OCI-LY7 (cell line): ENCODE results near the gene TNFRSF1A.

Experiments used
- EZH2phosphoT487 ChIP-seq: fragments of 200-600 bp; sonication (generic); IDR thresholded peaks from 2 replicates; pipeline ENCODE4 v1.6.1; 2018; ENCODE audit warnings: low read depth, borderline replicate concordance, mild to moderate bottlenecking, mixed run types, antibody characterized with exemption, low read length, moderate library complexity, mixed read lengths
- TF ChIP-seq, protein P1 (sequence below): fragments of 200-600 bp; sonication (generic); conservative IDR thresholded peaks from 2 replicates; pipeline ENCODE4 v1.5.1; 2014; ENCODE audit warnings: mild to moderate bottlenecking, antibody characterized with exemption, low read length, moderate library complexity, mixed read lengths

DNA sequence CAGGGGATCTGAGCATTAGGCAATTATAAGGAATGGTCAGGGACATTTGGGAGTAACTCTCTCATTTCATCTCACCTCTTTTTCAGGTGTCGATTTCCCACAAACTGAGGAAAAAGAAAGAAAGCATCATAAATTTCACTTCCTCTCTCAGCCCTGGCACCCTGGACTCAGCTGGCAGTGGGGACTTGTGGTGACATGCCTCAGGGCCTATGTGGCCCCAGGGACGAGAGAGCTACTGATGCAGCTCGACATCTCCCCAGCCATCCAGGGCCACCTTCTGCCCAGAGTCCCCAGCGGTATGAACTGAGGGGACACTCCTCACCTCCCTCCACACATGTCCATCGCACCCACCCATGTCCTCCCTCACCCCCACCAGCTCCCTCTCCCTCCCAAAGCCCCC is 11.7 kb downstream of the TNFRSF1A start:
- TF ChIP-seq, protein P1, sequence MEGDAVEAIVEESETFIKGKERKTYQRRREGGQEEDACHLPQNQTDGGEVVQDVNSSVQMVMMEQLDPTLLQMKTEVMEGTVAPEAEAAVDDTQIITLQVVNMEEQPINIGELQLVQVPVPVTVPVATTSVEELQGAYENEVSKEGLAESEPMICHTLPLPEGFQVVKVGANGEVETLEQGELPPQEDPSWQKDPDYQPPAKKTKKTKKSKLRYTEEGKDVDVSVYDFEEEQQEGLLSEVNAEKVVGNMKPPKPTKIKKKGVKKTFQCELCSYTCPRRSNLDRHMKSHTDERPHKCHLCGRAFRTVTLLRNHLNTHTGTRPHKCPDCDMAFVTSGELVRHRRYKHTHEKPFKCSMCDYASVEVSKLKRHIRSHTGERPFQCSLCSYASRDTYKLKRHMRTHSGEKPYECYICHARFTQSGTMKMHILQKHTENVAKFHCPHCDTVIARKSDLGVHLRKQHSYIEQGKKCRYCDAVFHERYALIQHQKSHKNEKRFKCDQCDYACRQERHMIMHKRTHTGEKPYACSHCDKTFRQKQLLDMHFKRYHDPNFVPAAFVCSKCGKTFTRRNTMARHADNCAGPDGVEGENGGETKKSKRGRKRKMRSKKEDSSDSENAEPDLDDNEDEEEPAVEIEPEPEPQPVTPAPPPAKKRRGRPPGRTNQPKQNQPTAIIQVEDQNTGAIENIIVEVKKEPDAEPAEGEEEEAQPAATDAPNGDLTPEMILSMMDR = no peak
- no peak for TF ChIP-seq EZH2phosphoT487
